ENCODE results near the gene S1PR4. TPM values are rescaled to one million over a fixed set of nuclear protein-coding genes. Genes with fewer than 3 reads are reported as not detected.
"Not testable (repeated sequence)": the region's sequence is repeated elsewhere in the genome, so short reads cannot be mapped to it uniquely, and the experiment has no call there.

The S1PR4 gene
- total RNA-seq, 4 donors from 2014 or later, result 0.66 to 4.7 (median 2.4) TPM

- no peaks in the 10 kb centered on the region for H3K27me3 ChIP-seq
- H3K27ac ChIP-seq, result no peak overlapping the region
- peaks cover 0 to 40% (median 12%) of the 10 kb centered on the region in 3 donors for H3K36me3 ChIP-seq
- TF ChIP-seq POLR2A (IDR thresholded peaks at IDR 0.05) (no peak), EP300 (IDR thresholded peaks at IDR 0.05) (no peak), CTCF (IDR thresholded peaks at IDR 0.05) (no peak)
- H3K4me1 ChIP-seq, result no peaks in the 10 kb centered on the region
- no peak for DNase-seq (ENCODE audit: low spot score in 2 of 2)
- WGBS, 2 donors, result 44 to 52% methylated on average over 10 to 12 of the region's 12 CpGs
- no peaks in the 10 kb centered on the region for H3K9me3 ChIP-seq
- no peak overlapping the region for H3K4me3 ChIP-seq
Measured at GRCh38 chr19:3211191-3211590, 32.6 kb downstream of the S1PR4 start.

GRCh38 chr19:3213159-3213558 lies 34.6 kb downstream of the S1PR4 start:
- Histone ChIP-seq H3K27me3 (no peaks in the 10 kb centered on the region), H3K27ac (no peak overlapping the region), H3K4me1 (no peaks in the 10 kb centered on the region), H3K4me3 (no peak overlapping the region), H3K36me3 (peaks cover 0 to 23% (median under 1%) of the 10 kb centered on the region in 3 donors), H3K9me3 (no peaks in the 10 kb centered on the region)
- no peak for TF ChIP-seq EP300 (IDR thresholded peaks at IDR 0.05)
- TF ChIP-seq POLR2A (IDR thresholded peaks at IDR 0.05), result no peak
- no peak for TF ChIP-seq CTCF (IDR thresholded peaks at IDR 0.05)
- WGBS, 2 donors, result 88 to 92% methylated on average over 7 of the region's 7 CpGs
- no peak for DNase-seq (ENCODE audit: low spot score in 2 of 2)

GRCh38 chr19:3216874-3217273 lies 38.3 kb downstream of the S1PR4 start:
- Histone ChIP-seq H3K27ac (no peak overlapping the region), H3K27me3 (peaks cover 0 to 4% of the 10 kb centered on the region in 2 donors), H3K4me1 (no peaks in the 10 kb centered on the region), H3K36me3 (peaks cover 0 to 6% (median 0%) of the 10 kb centered on the region in 3 donors), H3K4me3 (no peak overlapping the region), H3K9me3 (no peaks in the 10 kb centered on the region)
- TF ChIP-seq EP300 (IDR thresholded peaks at IDR 0.05) (no peak), CTCF (IDR thresholded peaks at IDR 0.05) (no peak), POLR2A (IDR thresholded peaks at IDR 0.05) (no peak)
- 86 to 95% methylated on average over 5 of the region's 5 CpGs for WGBS, 2 donors
- no peak for DNase-seq (ENCODE audit: low spot score in 2 of 2)

- no peak for DNase-seq (ENCODE audit: low spot score in 2 of 2)
- no peak for TF ChIP-seq CTCF (IDR thresholded peaks at IDR 0.05)
- Histone ChIP-seq H3K36me3 (peaks cover 0 to 3% (median 0%) of the 10 kb centered on the region in 3 donors), H3K27ac (no peak overlapping the region), H3K4me3 (no peak overlapping the region), H3K9me3 (no peaks in the 10 kb centered on the region), H3K27me3 (peaks cover 3 to 39% of the 10 kb centered on the region in 2 donors), H3K4me1 (peaks cover 0 to 12% (median 0%) of the 10 kb centered on the region in 4 donors)
- WGBS, 2 donors, result 70 to 71% methylated on average over 12 of the region's 12 CpGs
Measured at GRCh38 chr19:3220576-3220975, 42.0 kb downstream of the S1PR4 start.

GRCh38 chr19:3221576-3221975 lies 43.0 kb downstream of the S1PR4 start:
- H3K27ac ChIP-seq; H3K9me3 ChIP-seq; H3K4me3 ChIP-seq; H3K36me3 ChIP-seq; DNase-seq (ENCODE audit: low spot score in 2 of 2): not testable (repeated sequence)
- 88 to 92% methylated on average over 5 of the region's 5 CpGs for WGBS, 2 donors
- peaks cover 3 to 49% of the 10 kb centered on the region in 2 donors for H3K27me3 ChIP-seq
- peaks cover 0 to 13% (median 0%) of the 10 kb centered on the region in 4 donors for H3K4me1 ChIP-seq

GRCh38 chr19:3222709-3223108 lies 44.1 kb downstream of the S1PR4 start:
- Histone ChIP-seq H3K36me3 (no peaks in the 10 kb centered on the region), H3K4me3 (no peak overlapping the region), H3K27me3 (peaks cover 3 to 60% of the 10 kb centered on the region in 2 donors), H3K27ac (no peak overlapping the region), H3K4me1 (peaks cover 0 to 13% (median 0%) of the 10 kb centered on the region in 4 donors), H3K9me3 (no peaks in the 10 kb centered on the region)
- TF ChIP-seq CTCF (IDR thresholded peaks at IDR 0.05) (no peak), POLR2A (IDR thresholded peaks at IDR 0.05) (no peak), EP300 (IDR thresholded peaks at IDR 0.05) (no peak)
- 89 to 90% methylated on average over 5 of the region's 5 CpGs for WGBS, 2 donors
- no peak for DNase-seq (ENCODE audit: low spot score in 2 of 2)

Measured in tibial nerve (tissue), 4 donors.